Prostate gland (tissue), 2 donors: ENCODE measurements around the gene B4GALT1.

ENCODE experiments used
- POLR2A ChIP-seq: fragments of 450-650 bp; IDR thresholded peaks from one replicate; pipeline ENCODE4 v1.6.1; 2016; ENCODE audit warnings: antibody characterized with exemption, mild to moderate bottlenecking
- TF ChIP-seq, protein P1 (sequence below), 4 experiments: fragments of 200-600 bp in 2 of 4; fragments of 450-650 bp in 2 of 4; sonication (generic) in 2 of 4; IDR thresholded peaks; 1 replicate in 3 of 4; 2 replicates in 1 of 4; pipeline ENCODE4 v1.5.1; 2016 to 2019; ENCODE audit warnings: antibody characterized with exemption in 4 of 4, mild to moderate bottlenecking in 2 of 4, moderate library complexity in 2 of 4

GRCh38 chr9:33158843-33159776 lies 8.0 kb downstream of the B4GALT1 start:
- no peak for TF ChIP-seq POLR2A
- TF ChIP-seq, protein P1, sequence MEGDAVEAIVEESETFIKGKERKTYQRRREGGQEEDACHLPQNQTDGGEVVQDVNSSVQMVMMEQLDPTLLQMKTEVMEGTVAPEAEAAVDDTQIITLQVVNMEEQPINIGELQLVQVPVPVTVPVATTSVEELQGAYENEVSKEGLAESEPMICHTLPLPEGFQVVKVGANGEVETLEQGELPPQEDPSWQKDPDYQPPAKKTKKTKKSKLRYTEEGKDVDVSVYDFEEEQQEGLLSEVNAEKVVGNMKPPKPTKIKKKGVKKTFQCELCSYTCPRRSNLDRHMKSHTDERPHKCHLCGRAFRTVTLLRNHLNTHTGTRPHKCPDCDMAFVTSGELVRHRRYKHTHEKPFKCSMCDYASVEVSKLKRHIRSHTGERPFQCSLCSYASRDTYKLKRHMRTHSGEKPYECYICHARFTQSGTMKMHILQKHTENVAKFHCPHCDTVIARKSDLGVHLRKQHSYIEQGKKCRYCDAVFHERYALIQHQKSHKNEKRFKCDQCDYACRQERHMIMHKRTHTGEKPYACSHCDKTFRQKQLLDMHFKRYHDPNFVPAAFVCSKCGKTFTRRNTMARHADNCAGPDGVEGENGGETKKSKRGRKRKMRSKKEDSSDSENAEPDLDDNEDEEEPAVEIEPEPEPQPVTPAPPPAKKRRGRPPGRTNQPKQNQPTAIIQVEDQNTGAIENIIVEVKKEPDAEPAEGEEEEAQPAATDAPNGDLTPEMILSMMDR (IDR thresholded peaks at IDR 0.05): no peak
